H1 (cell line): ENCODE results near the gene SIK1.
"Not testable (repeated sequence)": the region's sequence is repeated elsewhere in the genome, so short reads cannot be mapped to it uniquely, and the experiment has no call there.

ENCODE experiments used
- BACH1 ChIP-seq: IDR thresholded peaks from 2 replicates; pipeline ENCODE4 v1.6.1; 2012; ENCODE audit warnings: low read length, improper control_type of control experiment
- CHD2 ChIP-seq: IDR thresholded peaks from 2 replicates; pipeline ENCODE4 v1.6.1; 2012; ENCODE audit warnings: low read length, improper control_type of control experiment
- EGR1 ChIP-seq: IDR thresholded peaks from 2 replicates; pipeline ENCODE4 v1.6.1; 2011; ENCODE audit warnings: low read depth, low read length, borderline replicate concordance
- GABPA ChIP-seq: IDR thresholded peaks from 2 replicates; pipeline ENCODE4 v1.6.1; 2011; ENCODE audit warnings: mild to moderate bottlenecking, low read length, moderate library complexity, borderline replicate concordance; ENCODE audit not compliant: insufficient read depth
- GTF2F1 ChIP-seq: IDR thresholded peaks from 2 replicates; pipeline ENCODE4 v1.6.1; 2012; ENCODE audit warnings: low read depth, low read length, improper control_type of control experiment, borderline replicate concordance
- HDAC2 ChIP-seq, 2 experiments: fragments of 300-600 bp in 1 of 2; sonication (generic) in 1 of 2; IDR thresholded peaks; 2 replicates each; pipeline ENCODE4 v1.6.1; 2011 to 2012; ENCODE audit warnings: low read depth in 2 of 2, low read length in 2 of 2, mild to moderate bottlenecking in 2 of 2, moderate library complexity in 2 of 2, borderline replicate concordance in 1 of 2, inconsistent platforms in 1 of 2
- HDAC6 ChIP-seq: IDR thresholded peaks from one replicate; pipeline ENCODE4 v1.7.1; 2012; ENCODE audit warnings: low read depth, mild to moderate bottlenecking, inconsistent platforms, low read length, moderate library complexity
- JUN ChIP-seq: IDR thresholded peaks from 2 replicates; pipeline ENCODE4 v1.6.1; 2011; ENCODE audit warnings: low read depth, mild to moderate bottlenecking, improper control_type of control experiment, low read length
- NRF1 ChIP-seq: IDR thresholded peaks from 2 replicates; pipeline ENCODE4 v1.6.1; 2011; ENCODE audit warnings: mild to moderate bottlenecking, low read depth, low read length, improper control_type of control experiment
- POLR2A ChIP-seq, 2 experiments: IDR thresholded peaks; 1 replicate in 1 of 2; 2 replicates in 1 of 2; pipeline ENCODE4 v1.6.1; 2011; ENCODE audit warnings: low read depth in 2 of 2, low read length in 2 of 2, mild to moderate bottlenecking in 2 of 2; ENCODE audit errors: control extremely low read depth in 1 of 2
- RXRA ChIP-seq: IDR thresholded peaks from 2 replicates; pipeline ENCODE4 v1.6.1; 2011; ENCODE audit warnings: low read depth, mild to moderate bottlenecking, low read length, moderate library complexity; ENCODE audit not compliant: insufficient read depth
- SP1 ChIP-seq: IDR thresholded peaks from 2 replicates; pipeline ENCODE4 v1.6.1; 2011; ENCODE audit warnings: low read depth, low read length
- SUZ12 ChIP-seq: fragments of 200-600 bp; sonication (generic); IDR thresholded peaks from 2 replicates; pipeline ENCODE4 v1.6.1; 2012; ENCODE audit warnings: mild to moderate bottlenecking, inconsistent platforms, low read length, moderate library complexity, mixed read lengths
- TF ChIP-seq, protein P1 (sequence below), 3 experiments: IDR thresholded peaks; 1 replicate in 2 of 3; 2 replicates in 1 of 3; pipeline versions ENCODE4 v1.5.1 to v1.6.1; 2011; ENCODE audit warnings: low read length in 3 of 3, mild to moderate bottlenecking in 3 of 3, inconsistent platforms in 2 of 3, low read depth in 1 of 3, moderate library complexity in 1 of 3; ENCODE audit not compliant: insufficient read depth in 1 of 3; ENCODE audit errors: control extremely low read depth in 1 of 3

DNA sequence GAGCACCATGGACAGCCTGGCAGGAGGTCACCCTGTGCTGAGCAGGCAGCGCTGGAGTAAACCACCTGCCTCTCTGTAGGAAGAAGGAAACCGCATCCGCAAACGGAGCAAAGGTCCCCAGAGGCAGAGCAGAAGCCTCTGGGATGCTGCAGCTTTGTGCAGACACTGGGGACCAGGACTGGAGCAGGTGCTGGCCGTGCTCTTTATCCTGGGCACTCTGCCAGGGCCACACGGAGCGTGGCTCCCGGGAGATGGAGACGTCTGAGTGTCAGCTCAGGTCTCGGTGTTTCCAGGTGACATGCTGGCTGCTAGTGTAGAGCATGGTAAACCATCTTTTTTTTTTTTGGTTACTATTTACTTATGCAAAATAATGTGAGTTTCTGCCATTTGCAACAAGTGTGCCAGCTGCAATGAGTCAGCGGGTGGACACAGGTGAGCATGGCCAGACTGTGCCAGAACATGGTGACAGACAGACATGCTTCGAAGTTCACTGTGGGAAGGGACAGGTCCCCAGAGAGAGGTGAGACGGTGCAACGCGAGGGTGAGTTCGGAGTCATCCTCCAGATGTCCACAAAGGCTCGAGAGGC is 4.0 kb upstream of the SIK1 start:
- not testable (repeated sequence) for TF ChIP-seq SUZ12; POLR2A (IDR thresholded peaks at IDR 0.05; ENCODE audit: control extremely low read depth in 1 of 2, low read depth in 2 of 2, low read length in 2 of 2); HDAC2 (IDR thresholded peaks at IDR 0.05; ENCODE audit: borderline replicate concordance in 1 of 2, low read depth in 2 of 2, low read length in 2 of 2); CHD2; NRF1; EGR1; HDAC6; JUN; RXRA; BACH1; GABPA; SP1; GTF2F1
- TF ChIP-seq, protein P1, sequence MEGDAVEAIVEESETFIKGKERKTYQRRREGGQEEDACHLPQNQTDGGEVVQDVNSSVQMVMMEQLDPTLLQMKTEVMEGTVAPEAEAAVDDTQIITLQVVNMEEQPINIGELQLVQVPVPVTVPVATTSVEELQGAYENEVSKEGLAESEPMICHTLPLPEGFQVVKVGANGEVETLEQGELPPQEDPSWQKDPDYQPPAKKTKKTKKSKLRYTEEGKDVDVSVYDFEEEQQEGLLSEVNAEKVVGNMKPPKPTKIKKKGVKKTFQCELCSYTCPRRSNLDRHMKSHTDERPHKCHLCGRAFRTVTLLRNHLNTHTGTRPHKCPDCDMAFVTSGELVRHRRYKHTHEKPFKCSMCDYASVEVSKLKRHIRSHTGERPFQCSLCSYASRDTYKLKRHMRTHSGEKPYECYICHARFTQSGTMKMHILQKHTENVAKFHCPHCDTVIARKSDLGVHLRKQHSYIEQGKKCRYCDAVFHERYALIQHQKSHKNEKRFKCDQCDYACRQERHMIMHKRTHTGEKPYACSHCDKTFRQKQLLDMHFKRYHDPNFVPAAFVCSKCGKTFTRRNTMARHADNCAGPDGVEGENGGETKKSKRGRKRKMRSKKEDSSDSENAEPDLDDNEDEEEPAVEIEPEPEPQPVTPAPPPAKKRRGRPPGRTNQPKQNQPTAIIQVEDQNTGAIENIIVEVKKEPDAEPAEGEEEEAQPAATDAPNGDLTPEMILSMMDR (IDR thresholded peaks at IDR 0.05; ENCODE audit: control extremely low read depth in 1 of 3, insufficient read depth in 1 of 3, low read depth in 1 of 3, low read length in 3 of 3) = not testable (repeated sequence)
